Activated B cell treated with CpG ODN at 0.5 μM for 24 hours (primary cell): ENCODE results near the gene GFRA1. TPM values are rescaled to one million over a fixed set of nuclear protein-coding genes. Genes with fewer than 3 reads are reported as not detected.

ENCODE experiments used
- ATAC-seq: fragments of 200-7000 bp; cut with Tn5 transposase; one replicate; pipeline ENCODE4 v1.10.0; 2021; ENCODE audit warnings: low read depth, mild to moderate bottlenecking, moderate library complexity
- CTCF ChIA-PET: fragments of 350-600 bp; sonication (Branson Sonifier 250); formaldehyde crosslinking; loops from one replicate; lab custom pipeline; 2021; ENCODE audit warnings: antibody characterized with exemption; lab: Charles Lee
- POLR2A ChIA-PET: fragments of 350-600 bp; sonication (Branson Sonifier 250); formaldehyde crosslinking; loops from one replicate; lab custom pipeline; 2021; ENCODE audit warnings: antibody characterized with exemption; lab: Charles Lee
- DNase-seq: peaks from one replicate; pipeline ENCODE4 v3.0.0; 2022
- H3K27ac Mint-ChIP-seq: one replicate; pipeline ENCODE4 v1.8.0; 2020; ENCODE audit warnings: mixed read lengths
- H3K27me3 Mint-ChIP-seq: one replicate; pipeline ENCODE4 v1.8.0; 2021; ENCODE audit warnings: mixed read lengths
- H3K36me3 Mint-ChIP-seq: one replicate; pipeline ENCODE4 v1.8.0; 2021; ENCODE audit warnings: low read depth, mixed read lengths
- H3K4me1 Mint-ChIP-seq: one replicate; pipeline ENCODE4 v1.8.0; 2021; ENCODE audit warnings: mixed read lengths
- H3K4me3 Mint-ChIP-seq: one replicate; pipeline ENCODE4 v1.8.0; 2020; ENCODE audit warnings: mild to moderate bottlenecking, mixed read lengths
- H3K9me3 Mint-ChIP-seq: one replicate; pipeline ENCODE4 v1.8.0; 2020; ENCODE audit warnings: mixed read lengths
- intact Hi-C: fragments of 100-400 bp; cut with micrococcal nuclease; formaldehyde crosslinking; loops from one replicate; pipeline ENCODE4 v1.15.1; 2024
- total RNA-seq: library from RNA; stranded (reverse); gene quantifications from 2 replicates; pipeline ENCODE4 v1.2.3, GENCODE V29; 2022
- TF ChIP-seq, protein P1 (sequence below): fragments of 200-600 bp; IDR thresholded peaks from one replicate; pipeline ENCODE4 v1.8.0; 2022; ENCODE audit warnings: antibody characterized with exemption, mild to moderate bottlenecking

Gene GFRA1
- total RNA-seq, 1 donor from 2014 or later, result not detected

DNA sequence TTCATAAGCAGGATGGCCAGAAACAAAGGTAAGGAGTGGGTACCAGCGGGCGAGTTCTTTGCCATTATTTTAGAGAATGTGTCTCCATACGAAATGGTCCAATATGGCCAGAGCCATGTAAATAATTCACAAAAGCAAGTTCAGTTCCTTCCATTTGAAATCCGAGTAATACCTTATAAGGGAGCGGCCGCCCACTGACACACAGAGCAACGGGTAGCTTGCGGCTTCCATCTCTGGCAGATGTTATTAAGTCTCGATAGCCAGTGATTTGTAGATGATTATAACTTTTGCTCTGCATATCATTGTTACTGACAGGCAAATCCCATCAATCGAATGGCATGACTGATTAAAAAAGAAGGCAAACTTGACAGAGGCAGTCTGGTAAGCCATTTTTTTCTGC lies 63.2 kb downstream of the GFRA1 start:
- Mint-ChIP-seq H3K27ac (no peak overlapping the region), H3K4me3 (no peak overlapping the region), H3K4me1 (no peaks in the 10 kb centered on the region), H3K27me3 (no peaks in the 10 kb centered on the region), H3K36me3 (no peaks in the 10 kb centered on the region), H3K9me3 (no peaks in the 10 kb centered on the region)
- TF ChIP-seq, protein P1, sequence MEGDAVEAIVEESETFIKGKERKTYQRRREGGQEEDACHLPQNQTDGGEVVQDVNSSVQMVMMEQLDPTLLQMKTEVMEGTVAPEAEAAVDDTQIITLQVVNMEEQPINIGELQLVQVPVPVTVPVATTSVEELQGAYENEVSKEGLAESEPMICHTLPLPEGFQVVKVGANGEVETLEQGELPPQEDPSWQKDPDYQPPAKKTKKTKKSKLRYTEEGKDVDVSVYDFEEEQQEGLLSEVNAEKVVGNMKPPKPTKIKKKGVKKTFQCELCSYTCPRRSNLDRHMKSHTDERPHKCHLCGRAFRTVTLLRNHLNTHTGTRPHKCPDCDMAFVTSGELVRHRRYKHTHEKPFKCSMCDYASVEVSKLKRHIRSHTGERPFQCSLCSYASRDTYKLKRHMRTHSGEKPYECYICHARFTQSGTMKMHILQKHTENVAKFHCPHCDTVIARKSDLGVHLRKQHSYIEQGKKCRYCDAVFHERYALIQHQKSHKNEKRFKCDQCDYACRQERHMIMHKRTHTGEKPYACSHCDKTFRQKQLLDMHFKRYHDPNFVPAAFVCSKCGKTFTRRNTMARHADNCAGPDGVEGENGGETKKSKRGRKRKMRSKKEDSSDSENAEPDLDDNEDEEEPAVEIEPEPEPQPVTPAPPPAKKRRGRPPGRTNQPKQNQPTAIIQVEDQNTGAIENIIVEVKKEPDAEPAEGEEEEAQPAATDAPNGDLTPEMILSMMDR, result no peak
- no peak for DNase-seq
- ChIA-PET CTCF (no interaction called here), POLR2A (no interaction called here)
- intact Hi-C loops, result no loop called here
- ATAC-seq, result no peak

DNA sequence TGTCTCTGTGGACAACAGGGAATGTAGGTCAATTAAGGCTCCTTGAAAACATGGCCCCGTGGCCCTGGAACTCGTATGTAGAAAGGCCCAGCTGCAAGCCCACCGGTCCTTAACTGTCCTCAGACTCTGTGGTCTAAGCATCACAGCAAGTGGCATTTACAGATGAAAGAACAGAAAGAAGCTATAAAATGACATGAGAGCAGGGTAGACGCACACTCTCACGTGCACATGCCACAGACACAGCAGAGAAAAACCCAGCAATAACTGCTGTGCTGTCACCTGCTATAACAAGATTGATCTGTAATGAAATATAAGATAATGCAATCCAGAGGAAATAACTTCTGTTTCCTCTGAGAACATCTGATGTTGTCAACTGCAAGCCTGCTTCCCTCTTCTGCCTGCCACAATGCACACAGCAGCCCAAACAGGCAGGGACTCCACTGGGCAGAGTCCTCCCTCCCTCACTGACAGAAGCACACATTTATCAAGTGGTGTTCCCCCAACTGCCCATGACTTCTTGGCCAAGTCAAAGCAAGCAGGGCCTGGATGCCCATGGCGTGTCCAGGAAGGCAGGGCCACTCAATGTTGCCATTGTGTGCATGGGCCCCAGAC lies 63.9 kb downstream of the GFRA1 start:
- no peak for ATAC-seq
- no peak overlapping the region for H3K4me3 Mint-ChIP-seq

DNA sequence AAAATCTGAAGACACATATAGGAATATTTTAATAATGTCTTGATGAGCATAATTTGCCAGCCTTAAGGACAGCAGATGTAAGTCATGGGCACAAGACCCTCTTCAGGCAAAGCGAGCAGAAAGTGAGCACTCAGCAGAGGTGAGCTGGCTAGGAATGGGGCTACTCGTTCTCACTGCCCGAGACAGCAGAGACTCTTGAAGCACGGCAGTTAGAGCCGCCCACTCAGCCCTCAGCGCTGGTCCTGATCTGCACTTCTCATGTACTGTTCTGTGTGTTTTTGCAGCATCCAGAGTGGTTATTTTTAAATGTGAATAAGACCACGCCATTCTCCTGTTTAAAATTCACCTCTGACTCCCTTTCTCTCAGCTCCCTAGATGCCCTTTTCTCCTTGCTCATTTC lies 65.3 kb downstream of the GFRA1 start:
- ATAC-seq, result no peak
- CTCF ChIA-PET, result no interaction called here
- H3K4me3 Mint-ChIP-seq, result no peak overlapping the region
- TF ChIP-seq, protein P1, result no peak
- no peaks in the 10 kb centered on the region for H3K4me1 Mint-ChIP-seq
- DNase-seq, result no peak
- intact Hi-C loops, result no loop called here
- no peaks in the 10 kb centered on the region for H3K9me3 Mint-ChIP-seq
- H3K27me3 Mint-ChIP-seq, result no peaks in the 10 kb centered on the region
- H3K27ac Mint-ChIP-seq, result no peak overlapping the region
- POLR2A ChIA-PET, result no interaction called here
- H3K36me3 Mint-ChIP-seq, result no peaks in the 10 kb centered on the region

More for the DNA sequence above, 63.9 kb downstream of the GFRA1 start:
- no peak overlapping the region for H3K27ac Mint-ChIP-seq
- H3K4me1 Mint-ChIP-seq, result no peaks in the 10 kb centered on the region
- no peaks in the 10 kb centered on the region for H3K27me3 Mint-ChIP-seq
- ChIA-PET POLR2A (no interaction called here), CTCF (no interaction called here)
- TF ChIP-seq, protein P1, result no peak
- no peaks in the 10 kb centered on the region for H3K36me3 Mint-ChIP-seq
- no peaks in the 10 kb centered on the region for H3K9me3 Mint-ChIP-seq
- intact Hi-C loops, result no loop called here
- DNase-seq, result no peak

DNA sequence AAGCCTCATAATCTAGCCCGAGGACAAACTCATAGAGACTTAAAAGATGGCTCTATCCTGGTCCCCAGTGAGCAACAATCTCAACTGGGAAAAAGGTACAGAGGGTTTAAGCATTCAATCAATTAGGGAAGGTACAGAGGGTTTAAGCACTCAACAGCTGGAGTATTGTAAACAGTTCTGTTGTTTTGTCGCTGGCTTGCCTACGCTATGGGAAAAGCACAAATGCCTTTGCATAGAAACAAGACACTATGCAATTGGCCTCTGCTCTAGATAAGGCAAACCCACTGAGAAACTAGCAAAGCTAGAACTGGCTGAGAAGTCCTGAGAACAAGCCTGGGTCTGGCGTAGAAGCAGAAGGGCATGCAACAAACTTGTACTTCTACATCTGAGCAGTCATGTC lies 69.3 kb downstream of the GFRA1 start:
- H3K4me3 Mint-ChIP-seq, result no peak overlapping the region
- TF ChIP-seq, protein P1, result no peak
- POLR2A ChIA-PET, result no interaction called here
- H3K27me3 Mint-ChIP-seq, result no peaks in the 10 kb centered on the region
- no peaks in the 10 kb centered on the region for H3K36me3 Mint-ChIP-seq
- ATAC-seq, result no peak
- H3K27ac Mint-ChIP-seq, result no peak overlapping the region
- intact Hi-C loops, result no loop called here
- H3K9me3 Mint-ChIP-seq, result no peaks in the 10 kb centered on the region
- no peak for DNase-seq
- CTCF ChIA-PET, result no interaction called here
- H3K4me1 Mint-ChIP-seq, result no peaks in the 10 kb centered on the region

DNA sequence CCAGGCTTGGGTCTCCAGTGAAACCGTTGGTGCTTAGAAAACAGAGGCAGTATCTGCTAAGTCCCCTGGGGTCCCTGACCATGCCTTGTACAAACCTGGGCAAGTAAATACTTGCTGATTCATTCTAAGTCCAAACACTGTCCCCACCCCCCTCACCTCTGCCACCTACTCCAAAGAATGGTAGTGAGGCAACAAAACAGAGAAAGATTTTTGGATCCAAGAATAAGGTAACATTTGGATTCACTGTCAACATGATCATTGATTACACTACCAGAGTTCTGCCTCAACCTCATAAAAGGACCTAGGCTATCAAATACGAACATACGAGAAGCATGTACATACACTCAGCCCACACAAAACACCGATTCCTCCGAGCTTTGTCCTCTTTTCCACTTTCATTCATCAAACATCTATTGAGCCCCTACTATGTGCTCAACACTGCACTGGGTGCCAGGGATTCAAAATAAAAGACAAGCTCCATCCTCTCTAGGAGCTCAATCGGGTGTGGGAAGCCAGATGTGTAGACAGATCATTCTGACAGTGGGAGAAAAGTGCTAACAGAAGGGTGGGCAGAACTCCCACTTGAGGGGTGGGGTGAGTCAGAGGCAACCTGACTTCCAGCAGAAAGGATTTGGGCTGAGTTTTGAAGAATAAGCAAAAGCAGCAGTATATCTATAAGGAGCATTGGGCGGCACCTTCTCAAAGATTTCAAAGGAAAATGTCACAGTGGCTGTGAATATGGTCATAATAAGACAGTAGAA lies 71.2 kb downstream of the GFRA1 start:
- ChIA-PET CTCF (no interaction called here), POLR2A (no interaction called here)
- DNase-seq, result no peak
- H3K27me3 Mint-ChIP-seq, result no peaks in the 10 kb centered on the region
- H3K4me1 Mint-ChIP-seq, result no peaks in the 10 kb centered on the region
- intact Hi-C loops, result no loop called here
- ATAC-seq, result no peak
- H3K36me3 Mint-ChIP-seq, result no peaks in the 10 kb centered on the region
- no peak overlapping the region for H3K4me3 Mint-ChIP-seq
- no peaks in the 10 kb centered on the region for H3K9me3 Mint-ChIP-seq
- TF ChIP-seq, protein P1, result no peak
- no peak overlapping the region for H3K27ac Mint-ChIP-seq
